HG02870 (cell line): ENCODE measurements around the gene PPP4R3A.
A peak's percentile ranks its signal among the peaks of the same experiment; 100 is the strongest.
"Not testable (repeated sequence)": the region's sequence is repeated elsewhere in the genome, so short reads cannot be mapped to it uniquely, and the experiment has no call there.

ENCODE experiments used
- ATAC-seq: cut with Tn5 transposase; IDR thresholded peaks from one replicate; pipeline ENCODE4 v1.9.1; 2021; ENCODE audit warnings: mild to moderate bottlenecking, moderate library complexity; ENCODE audit not compliant: unreplicated experiment

Gene PPP4R3A

DNA sequence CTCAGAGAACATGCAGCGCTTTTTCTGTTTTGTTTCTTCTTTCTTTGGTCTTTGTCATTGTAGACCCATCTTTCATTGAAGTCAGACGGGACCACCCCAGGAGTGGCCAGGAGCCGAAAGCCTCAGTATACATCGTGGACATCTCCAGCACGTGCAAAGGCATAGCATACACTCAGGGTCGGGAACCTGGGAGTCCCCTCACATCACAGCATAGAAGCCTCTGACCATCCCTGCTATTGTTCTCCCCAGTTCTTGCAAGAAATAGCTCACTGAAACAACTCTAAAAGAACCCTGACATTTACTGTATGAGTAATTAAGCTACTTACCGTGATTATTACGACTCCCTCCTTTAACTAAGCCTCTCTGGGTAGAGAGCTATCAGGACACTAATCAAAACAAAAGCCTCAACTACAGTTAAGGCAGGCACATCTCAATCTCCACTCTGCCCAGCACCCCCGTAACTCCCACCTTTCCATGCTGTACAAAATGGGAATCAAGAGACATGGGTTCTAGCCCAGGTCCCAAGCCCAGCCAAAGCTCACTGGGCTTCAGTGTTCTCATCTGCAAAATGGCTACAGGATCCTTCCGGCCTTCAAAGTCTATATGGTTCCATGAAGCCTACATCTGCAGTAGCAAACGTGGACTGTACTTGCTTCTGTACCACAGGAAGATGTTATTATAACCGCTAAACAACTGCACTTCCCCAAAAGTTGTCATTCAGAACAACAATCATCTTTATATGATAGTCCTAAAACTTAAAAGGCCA is 99.2 kb downstream of the PPP4R3A start:
- peak; percentile 47 for ATAC-seq

DNA sequence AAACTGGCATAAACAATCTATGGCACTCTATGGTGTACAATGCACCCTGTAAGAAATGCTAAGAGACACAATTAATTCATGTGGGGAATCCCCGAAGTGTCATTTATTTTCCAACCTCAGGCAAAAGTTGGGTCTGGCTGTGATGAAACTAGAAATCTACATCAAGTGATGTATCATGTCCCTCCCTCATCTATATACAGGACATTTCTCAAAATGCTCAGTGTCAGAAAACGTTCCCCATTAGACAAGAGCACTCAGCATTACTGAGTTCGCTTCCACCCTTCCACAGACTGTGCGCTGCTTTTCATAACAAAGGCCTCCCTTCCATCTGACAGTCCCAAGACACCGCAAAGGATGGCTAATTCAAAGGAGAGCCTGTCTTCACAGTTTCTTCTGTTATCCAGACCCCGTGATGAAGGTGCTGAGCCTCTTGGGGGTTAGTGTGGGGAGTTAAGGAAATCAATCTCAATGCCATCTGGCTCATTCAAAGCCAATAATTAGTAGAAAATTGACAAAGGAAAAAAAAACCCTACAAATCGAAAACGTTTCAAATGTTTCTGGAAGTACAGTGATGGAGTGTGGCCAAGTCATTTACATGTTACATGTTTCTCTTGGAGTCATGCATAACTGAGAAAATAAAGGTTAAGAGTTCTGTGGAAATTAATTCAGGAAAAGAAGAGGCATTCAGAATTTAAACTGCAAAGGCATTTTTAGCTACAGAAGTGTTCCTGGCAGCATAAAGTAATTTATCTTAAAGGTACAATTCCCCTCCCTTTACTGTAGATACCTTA is 100.0 kb downstream of the PPP4R3A start:
- no peak for ATAC-seq

DNA sequence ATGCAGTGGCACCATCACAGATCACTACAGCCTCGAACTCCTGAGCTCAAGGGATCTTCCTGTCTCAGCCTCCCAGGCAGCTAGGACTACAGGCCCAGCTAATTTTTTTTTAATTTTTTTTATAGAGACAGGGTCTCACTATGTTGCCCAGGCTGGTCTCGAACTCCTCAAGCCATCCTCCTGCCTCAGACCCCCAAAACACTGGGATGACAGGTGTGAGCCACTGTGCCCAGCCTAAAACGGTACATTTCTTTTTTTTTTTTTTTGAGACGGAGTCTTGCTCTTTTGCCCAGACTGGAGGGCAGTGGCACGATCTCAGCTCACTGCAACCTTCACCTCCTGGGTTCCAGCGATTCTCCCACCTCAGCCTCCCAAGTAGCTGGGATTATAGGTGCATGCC is 100.9 kb downstream of the PPP4R3A start:
- not testable (repeated sequence) for ATAC-seq
